Measurements from ENCODE around the gene TPD52L1.

TPD52L1 gene

GRCh38 chr6:125216015-125216414 is 62.4 kb downstream of the TPD52L1 start:
- Histone ChIP-seq H3K9me3 (ENCODE audit: control insufficient read depth in 2 of 2, low read length in 2 of 2) (no peaks in the 10 kb centered on the region), H3K9ac (ENCODE audit: low read depth in 1 of 2, low read length in 2 of 2) (no peak overlapping the region), H3K27ac (ENCODE audit: low read depth in 2 of 2, low read length in 2 of 2) (no peak overlapping the region), H3K27me3 (ENCODE audit: control insufficient read depth in 2 of 2, insufficient read depth in 2 of 2, low read length in 2 of 2) (no peaks in the 10 kb centered on the region), H3K4me1 (ENCODE audit: control insufficient read depth in 2 of 2, insufficient read depth in 2 of 2, low read length in 2 of 2) (peaks cover 0 to 3% of the 10 kb centered on the region in 2 donors), H3K36me3 (ENCODE audit: control insufficient read depth in 2 of 2, insufficient read depth in 2 of 2, low read length in 2 of 2) (no peaks in the 10 kb centered on the region), H3K4me3 (ENCODE audit: low read length in 2 of 2) (no peak overlapping the region)

- no peak overlapping the region for H3K4me3 ChIP-seq (ENCODE audit: low read length in 2 of 2)
- no peaks in the 10 kb centered on the region for H3K27me3 ChIP-seq (ENCODE audit: control insufficient read depth in 2 of 2, insufficient read depth in 2 of 2, low read length in 2 of 2)
- H3K9me3 ChIP-seq (ENCODE audit: control insufficient read depth in 2 of 2, low read length in 2 of 2) = no peaks in the 10 kb centered on the region
- H3K27ac ChIP-seq (ENCODE audit: low read depth in 2 of 2, low read length in 2 of 2) = no peak overlapping the region
- H3K36me3 ChIP-seq (ENCODE audit: control insufficient read depth in 2 of 2, insufficient read depth in 2 of 2, low read length in 2 of 2) = no peaks in the 10 kb centered on the region
- H3K4me1 ChIP-seq (ENCODE audit: control insufficient read depth in 2 of 2, insufficient read depth in 2 of 2, low read length in 2 of 2) = peaks cover 2 to 9% of the 10 kb centered on the region in 2 donors
- H3K9ac ChIP-seq (ENCODE audit: low read depth in 1 of 2, low read length in 2 of 2) = no peak overlapping the region
Measured at GRCh38 chr6:125217369-125217768, 63.8 kb downstream of the TPD52L1 start.

GRCh38 chr6:125217992-125218391 is 64.4 kb downstream of the TPD52L1 start:
- peaks cover 3 to 9% of the 10 kb centered on the region in 2 donors for H3K4me1 ChIP-seq (ENCODE audit: control insufficient read depth in 2 of 2, insufficient read depth in 2 of 2, low read length in 2 of 2)
- H3K4me3 ChIP-seq (ENCODE audit: low read length in 2 of 2) = no peak overlapping the region
- no peaks in the 10 kb centered on the region for H3K27me3 ChIP-seq (ENCODE audit: control insufficient read depth in 2 of 2, insufficient read depth in 2 of 2, low read length in 2 of 2)
- H3K9me3 ChIP-seq (ENCODE audit: control insufficient read depth in 2 of 2, low read length in 2 of 2) = no peaks in the 10 kb centered on the region
- H3K36me3 ChIP-seq (ENCODE audit: control insufficient read depth in 2 of 2, insufficient read depth in 2 of 2, low read length in 2 of 2) = no peaks in the 10 kb centered on the region
- H3K9ac ChIP-seq (ENCODE audit: low read depth in 1 of 2, low read length in 2 of 2) = no peak overlapping the region
- no peak overlapping the region for H3K27ac ChIP-seq (ENCODE audit: low read depth in 2 of 2, low read length in 2 of 2)

- Histone ChIP-seq H3K36me3 (ENCODE audit: control insufficient read depth in 2 of 2, insufficient read depth in 2 of 2, low read length in 2 of 2) (no peaks in the 10 kb centered on the region), H3K4me3 (ENCODE audit: low read length in 2 of 2) (no peak overlapping the region), H3K9me3 (ENCODE audit: control insufficient read depth in 2 of 2, low read length in 2 of 2) (no peaks in the 10 kb centered on the region), H3K9ac (ENCODE audit: low read depth in 1 of 2, low read length in 2 of 2) (no peak overlapping the region), H3K4me1 (ENCODE audit: control insufficient read depth in 2 of 2, insufficient read depth in 2 of 2, low read length in 2 of 2) (peaks cover 3 to 9% of the 10 kb centered on the region in 2 donors), H3K27me3 (ENCODE audit: control insufficient read depth in 2 of 2, insufficient read depth in 2 of 2, low read length in 2 of 2) (no peaks in the 10 kb centered on the region), H3K27ac (ENCODE audit: low read depth in 2 of 2, low read length in 2 of 2) (no peak overlapping the region)
Measured at GRCh38 chr6:125219361-125219895, 65.9 kb downstream of the TPD52L1 start.

- Histone ChIP-seq H3K4me1 (ENCODE audit: control insufficient read depth in 2 of 2, insufficient read depth in 2 of 2, low read length in 2 of 2) (peaks cover 3 to 9% of the 10 kb centered on the region in 2 donors), H3K9me3 (ENCODE audit: control insufficient read depth in 2 of 2, low read length in 2 of 2) (no peaks in the 10 kb centered on the region), H3K36me3 (ENCODE audit: control insufficient read depth in 2 of 2, insufficient read depth in 2 of 2, low read length in 2 of 2) (no peaks in the 10 kb centered on the region), H3K27me3 (ENCODE audit: control insufficient read depth in 2 of 2, insufficient read depth in 2 of 2, low read length in 2 of 2) (no peaks in the 10 kb centered on the region), H3K27ac (ENCODE audit: low read depth in 2 of 2, low read length in 2 of 2) (peak overlapping the region in 1 of 2 donors; percentile 34), H3K9ac (ENCODE audit: low read depth in 1 of 2, low read length in 2 of 2) (no peak overlapping the region), H3K4me3 (ENCODE audit: low read length in 2 of 2) (no peak overlapping the region)
Measured at GRCh38 chr6:125220712-125221111, 67.1 kb downstream of the TPD52L1 start.

GRCh38 chr6:125222531-125223455 is 69.2 kb downstream of the TPD52L1 start:
- Histone ChIP-seq H3K9me3 (ENCODE audit: control insufficient read depth in 2 of 2, low read length in 2 of 2) (no peaks in the 10 kb centered on the region), H3K27ac (ENCODE audit: low read depth in 2 of 2, low read length in 2 of 2) (peak overlapping the region; percentile 29 to 38), H3K36me3 (ENCODE audit: control insufficient read depth in 2 of 2, insufficient read depth in 2 of 2, low read length in 2 of 2) (no peaks in the 10 kb centered on the region), H3K4me1 (ENCODE audit: control insufficient read depth in 2 of 2, insufficient read depth in 2 of 2, low read length in 2 of 2) (peaks cover 3 to 9% of the 10 kb centered on the region in 2 donors), H3K4me3 (ENCODE audit: low read length in 2 of 2) (no peak overlapping the region), H3K27me3 (ENCODE audit: control insufficient read depth in 2 of 2, insufficient read depth in 2 of 2, low read length in 2 of 2) (no peaks in the 10 kb centered on the region), H3K9ac (ENCODE audit: low read depth in 1 of 2, low read length in 2 of 2) (no peak overlapping the region)

- Histone ChIP-seq H3K27ac (ENCODE audit: low read depth in 2 of 2, low read length in 2 of 2) (no peak overlapping the region), H3K9me3 (ENCODE audit: control insufficient read depth in 2 of 2, low read length in 2 of 2) (no peaks in the 10 kb centered on the region), H3K9ac (ENCODE audit: low read depth in 1 of 2, low read length in 2 of 2) (no peak overlapping the region), H3K36me3 (ENCODE audit: control insufficient read depth in 2 of 2, insufficient read depth in 2 of 2, low read length in 2 of 2) (no peaks in the 10 kb centered on the region), H3K4me3 (ENCODE audit: low read length in 2 of 2) (no peak overlapping the region), H3K4me1 (ENCODE audit: control insufficient read depth in 2 of 2, insufficient read depth in 2 of 2, low read length in 2 of 2) (peaks cover 3 to 9% of the 10 kb centered on the region in 2 donors), H3K27me3 (ENCODE audit: control insufficient read depth in 2 of 2, insufficient read depth in 2 of 2, low read length in 2 of 2) (no peaks in the 10 kb centered on the region)
Measured at GRCh38 chr6:125224231-125224861, 70.8 kb downstream of the TPD52L1 start.

- peaks cover 2 to 7% of the 10 kb centered on the region in 2 donors for H3K4me1 ChIP-seq (ENCODE audit: control insufficient read depth in 2 of 2, insufficient read depth in 2 of 2, low read length in 2 of 2)
- H3K9me3 ChIP-seq (ENCODE audit: control insufficient read depth in 2 of 2, low read length in 2 of 2) = no peaks in the 10 kb centered on the region
- H3K27ac ChIP-seq (ENCODE audit: low read depth in 2 of 2, low read length in 2 of 2) = no peak overlapping the region
- no peak overlapping the region for H3K9ac ChIP-seq (ENCODE audit: low read depth in 1 of 2, low read length in 2 of 2)
- H3K27me3 ChIP-seq (ENCODE audit: control insufficient read depth in 2 of 2, insufficient read depth in 2 of 2, low read length in 2 of 2) = no peaks in the 10 kb centered on the region
- no peaks in the 10 kb centered on the region for H3K36me3 ChIP-seq (ENCODE audit: control insufficient read depth in 2 of 2, insufficient read depth in 2 of 2, low read length in 2 of 2)
- no peak overlapping the region for H3K4me3 ChIP-seq (ENCODE audit: low read length in 2 of 2)
Measured at GRCh38 chr6:125227244-125227643, 73.7 kb downstream of the TPD52L1 start.

- peaks cover 0 to 5% of the 10 kb centered on the region in 2 donors for H3K4me1 ChIP-seq (ENCODE audit: control insufficient read depth in 2 of 2, insufficient read depth in 2 of 2, low read length in 2 of 2)
- H3K4me3 ChIP-seq (ENCODE audit: low read length in 2 of 2) = no peak overlapping the region
- no peaks in the 10 kb centered on the region for H3K9me3 ChIP-seq (ENCODE audit: control insufficient read depth in 2 of 2, low read length in 2 of 2)
- H3K36me3 ChIP-seq (ENCODE audit: control insufficient read depth in 2 of 2, insufficient read depth in 2 of 2, low read length in 2 of 2) = no peaks in the 10 kb centered on the region
- no peaks in the 10 kb centered on the region for H3K27me3 ChIP-seq (ENCODE audit: control insufficient read depth in 2 of 2, insufficient read depth in 2 of 2, low read length in 2 of 2)
- H3K9ac ChIP-seq (ENCODE audit: low read depth in 1 of 2, low read length in 2 of 2) = no peak overlapping the region
- H3K27ac ChIP-seq (ENCODE audit: low read depth in 2 of 2, low read length in 2 of 2) = no peak overlapping the region
Measured at GRCh38 chr6:125228981-125229479, 75.5 kb downstream of the TPD52L1 start.

- Histone ChIP-seq H3K9ac (ENCODE audit: low read depth in 1 of 2, low read length in 2 of 2) (no peak overlapping the region), H3K9me3 (ENCODE audit: control insufficient read depth in 2 of 2, low read length in 2 of 2) (no peaks in the 10 kb centered on the region), H3K4me1 (ENCODE audit: control insufficient read depth in 2 of 2, insufficient read depth in 2 of 2, low read length in 2 of 2) (peaks cover 0 to 5% of the 10 kb centered on the region in 2 donors), H3K36me3 (ENCODE audit: control insufficient read depth in 2 of 2, insufficient read depth in 2 of 2, low read length in 2 of 2) (no peaks in the 10 kb centered on the region), H3K27me3 (ENCODE audit: control insufficient read depth in 2 of 2, insufficient read depth in 2 of 2, low read length in 2 of 2) (no peaks in the 10 kb centered on the region), H3K27ac (ENCODE audit: low read depth in 2 of 2, low read length in 2 of 2) (no peak overlapping the region), H3K4me3 (ENCODE audit: low read length in 2 of 2) (no peak overlapping the region)
Measured at GRCh38 chr6:125230674-125231073, 77.1 kb downstream of the TPD52L1 start.
